HCT116 (cell line): ENCODE data around the gene ZNF536. TPM values are rescaled to one million over a fixed set of nuclear protein-coding genes. Genes with fewer than 3 reads are reported as not detected.

Experiments used
- ATAC-seq: fragments of 200-7000 bp; cut with Tn5 transposase; 2 replicates; pipeline ENCODE4 v1.9.1; 2020; ENCODE audit warnings: mild to moderate bottlenecking, moderate library complexity
- BruUV-seq: library from RNA; stranded (reverse); fragments of 400-500 nt; replicated peaks from 2 replicates; lab custom pipeline; 2021; lab: Mats Ljungman, UMichigan
- CTCF ChIA-PET: fragments of 300-600 bp; sonication (Branson Sonifier 250); formaldehyde crosslinking; loops from one replicate; lab custom pipeline; 2021; ENCODE audit warnings: antibody characterized with exemption; lab: Charles Lee
- POLR2A ChIA-PET: fragments of 300-600, 350-600 bp; sonication (Branson Sonifier 250); formaldehyde crosslinking; loops from one replicate; lab custom pipeline; 2021; ENCODE audit warnings: antibody characterized with exemption; lab: Charles Lee
- RAD21 ChIA-PET, 2 experiments: fragments of 300-600 bp; sonication (Branson Sonifier 250); formaldehyde crosslinking; loops; one replicate each; lab custom pipeline; 2023; ENCODE audit warnings: low total read pairs in 2 of 2; ENCODE audit not compliant: uncharacterized antibody in 2 of 2, unreplicated experiment in 2 of 2, low non-redundant PET in 1 of 2; lab: Charles Lee
- DNase-seq: peaks from one replicate; pipeline ENCODE4 v3.0.0-alpha.2; 2010; ENCODE audit warnings: low read depth, low spot score
- H2AFZ ChIP-seq: fragments of 200-600 bp; shearing (Covaris generic), sonication (generic); 2 replicates; pipeline ENCODE4 v1.6.1; 2017; ENCODE audit warnings: low read depth, mixed run types, mixed read lengths, antibody characterized with exemption, low read length; ENCODE audit not compliant: poor library complexity, severe bottlenecking
- H3K27ac ChIP-seq: 2 replicates; pipeline ENCODE4 v1.5.1; 2012; ENCODE audit warnings: low read depth, low read length
- H3K27me3 ChIP-seq: fragments of 200-600 bp; sonication (generic); 2 replicates; pipeline ENCODE4 v1.6.1; 2016; ENCODE audit warnings: mixed run types, low read length, mixed read lengths; ENCODE audit not compliant: insufficient read depth
- H3K36me3 ChIP-seq, 2 experiments: fragments of 200-500 bp in 1 of 2; fragments of 200-600 bp in 1 of 2; sonication (Bioruptor generic) in 1 of 2; sonication (generic) in 1 of 2; 2 replicates each; pipeline versions ENCODE4 v1.5.1 to v1.6.1; 2014 to 2016; ENCODE audit warnings: low read length in 2 of 2, inconsistent platforms in 1 of 2, mixed read lengths in 1 of 2, mixed run types in 1 of 2; ENCODE audit not compliant: insufficient read depth in 2 of 2, control insufficient read depth in 1 of 2
- H3K4me1 ChIP-seq, 2 experiments: fragments of 200-600 bp in 1 of 2; sonication (generic) in 1 of 2; 2 replicates each; pipeline versions ENCODE4 v1.5.1 to v1.6.1; 2012 to 2017; ENCODE audit warnings: low read length in 2 of 2, inconsistent platforms in 1 of 2, mild to moderate bottlenecking in 1 of 2, mixed read lengths in 1 of 2, mixed run types in 1 of 2, moderate library complexity in 1 of 2; ENCODE audit not compliant: insufficient read depth in 2 of 2, control insufficient read depth in 1 of 2
- H3K4me2 ChIP-seq: fragments of 200-600 bp; sonication (generic); 2 replicates; pipeline ENCODE4 v1.6.1; 2017; ENCODE audit warnings: mixed run types, low read length, mixed read lengths
- H3K4me3 ChIP-seq, 2 experiments: fragments of 200-600 bp in 1 of 2; sonication (generic) in 1 of 2; replicated peaks in 1 of 2; 2 replicates each; pipeline ENCODE4 v1.5.1; 2011 to 2016; ENCODE audit warnings: low read length in 2 of 2, control low read depth in 1 of 2, low read depth in 1 of 2, mild to moderate bottlenecking in 1 of 2, mixed read lengths in 1 of 2, mixed run types in 1 of 2
- H3K79me2 ChIP-seq: fragments of 200-600 bp; sonication (generic); 2 replicates; pipeline ENCODE4 v1.6.1; 2017; ENCODE audit warnings: mild to moderate bottlenecking, mixed run types, low read length, moderate library complexity, mixed read lengths; ENCODE audit not compliant: insufficient read depth
- H3K9ac ChIP-seq: fragments of 200-600 bp; sonication (generic); 2 replicates; pipeline ENCODE4 v1.6.1; 2016; ENCODE audit warnings: low read length, mixed read lengths
- H3K9me2 ChIP-seq: fragments of 200-600 bp; sonication (generic), shearing (Covaris generic); 2 replicates; pipeline ENCODE4 v1.6.1; 2017; ENCODE audit warnings: mixed run types, mild to moderate bottlenecking, moderate library complexity; ENCODE audit not compliant: insufficient read depth
- H3K9me3 ChIP-seq, 2 experiments: fragments of 200-500 bp in 1 of 2; fragments of 200-600 bp in 1 of 2; sonication (Bioruptor generic) in 1 of 2; sonication (generic) in 1 of 2; 2 replicates each; pipeline ENCODE4 v1.6.1; 2014 to 2017; ENCODE audit warnings: low read length in 2 of 2, mixed read lengths in 2 of 2, inconsistent platforms in 1 of 2, low read depth in 1 of 2, mild to moderate bottlenecking in 1 of 2, mixed run types in 1 of 2, moderate library complexity in 1 of 2; ENCODE audit not compliant: control insufficient read depth in 1 of 2, insufficient read depth in 1 of 2
- H4K20me1 ChIP-seq: fragments of 200-600 bp; sonication (generic), shearing (Covaris generic); 2 replicates; pipeline ENCODE4 v1.6.1; 2017; ENCODE audit warnings: mixed run types, mild to moderate bottlenecking, moderate library complexity; ENCODE audit not compliant: insufficient read depth
- CBX3 ChIP-seq: IDR thresholded peaks from 2 replicates; pipeline ENCODE4 v1.6.1; 2012; ENCODE audit warnings: low read depth
- CEBPB ChIP-seq: IDR thresholded peaks from 2 replicates; pipeline ENCODE4 v1.6.1; 2012; ENCODE audit warnings: low read depth
- EGR1 ChIP-seq: IDR thresholded peaks from 2 replicates; pipeline ENCODE4 v1.6.1; 2012; ENCODE audit warnings: low read depth
- ELF1 ChIP-seq: IDR thresholded peaks from 2 replicates; pipeline ENCODE4 v1.6.1; 2012; ENCODE audit warnings: low read depth, borderline replicate concordance
- FOSL1 ChIP-seq: IDR thresholded peaks from 2 replicates; pipeline ENCODE4 v1.6.1; 2012; ENCODE audit warnings: low read depth
- POLR2AphosphoS5 ChIP-seq: IDR thresholded peaks from 2 replicates; pipeline ENCODE4 v1.6.1; 2011; ENCODE audit warnings: mild to moderate bottlenecking, low read depth, low read length, moderate library complexity
- RAD21 ChIP-seq: IDR thresholded peaks from 2 replicates; pipeline ENCODE4 v1.6.1; 2012; ENCODE audit warnings: low read depth, mild to moderate bottlenecking
- SIN3A ChIP-seq: IDR thresholded peaks from 2 replicates; pipeline ENCODE4 v1.6.1; 2012; ENCODE audit warnings: low read depth
- SRF ChIP-seq: IDR thresholded peaks from 2 replicates; pipeline ENCODE4 v1.6.1; 2012; ENCODE audit warnings: low read depth
- intact Hi-C: fragments of 100-400 bp; cut with micrococcal nuclease; formaldehyde crosslinking; loops from 2 replicates; pipeline ENCODE4 v1.10.0; 2022
- total RNA-seq: library from RNA; stranded (reverse); gene quantifications from one replicate; pipeline ENCODE4 v1.2.1, GENCODE V29; 2021; ENCODE audit not compliant: unreplicated experiment
- TF ChIP-seq, protein P1 (sequence below): IDR thresholded peaks from 2 replicates; pipeline ENCODE4 v1.6.1; 2012; ENCODE audit warnings: low read depth
- TF ChIP-seq, protein P2 (sequence below): IDR thresholded peaks from 2 replicates; pipeline ENCODE4 v1.6.1; 2012
- TF ChIP-seq, protein P3 (sequence below): IDR thresholded peaks from 2 replicates; pipeline ENCODE4 v1.6.1; 2012
- TF ChIP-seq, protein P4 (sequence below): IDR thresholded peaks from 2 replicates; pipeline ENCODE4 v1.6.1; 2011; ENCODE audit warnings: mild to moderate bottlenecking, low read length, moderate library complexity; ENCODE audit not compliant: insufficient replicate concordance; ENCODE audit errors: extremely low read depth

The ZNF536 gene
- total RNA-seq, 1 experiment from 2014 or later, result not detected

DNA sequence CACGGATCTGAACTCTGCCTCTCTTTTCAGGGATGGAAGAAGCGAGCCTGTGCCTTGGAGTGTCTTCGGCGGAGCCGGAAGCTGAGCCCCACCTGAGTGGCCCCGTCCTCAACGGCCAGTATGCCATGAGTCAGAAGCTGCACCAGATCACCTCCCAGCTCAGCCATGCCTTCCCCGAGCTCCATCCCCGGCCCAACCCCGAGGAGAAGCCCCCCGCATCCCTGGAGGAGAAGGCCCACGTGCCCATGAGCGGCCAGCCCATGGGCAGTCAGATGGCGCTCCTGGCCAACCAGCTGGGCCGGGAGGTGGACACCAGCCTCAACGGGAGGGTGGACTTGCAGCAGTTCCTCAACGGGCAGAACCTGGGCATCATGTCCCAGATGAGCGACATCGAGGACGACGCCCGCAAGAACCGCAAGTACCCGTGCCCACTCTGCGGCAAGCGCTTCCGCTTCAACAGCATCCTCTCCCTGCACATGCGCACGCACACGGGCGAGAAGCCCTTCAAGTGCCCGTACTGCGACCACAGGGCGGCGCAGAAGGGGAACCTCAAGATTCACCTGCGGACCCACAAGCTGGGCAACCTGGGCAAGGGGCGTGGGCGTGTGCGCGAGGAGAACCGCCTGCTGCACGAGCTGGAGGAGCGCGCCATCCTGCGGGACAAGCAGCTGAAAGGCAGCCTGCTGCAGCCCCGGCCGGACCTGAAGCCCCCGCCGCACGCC is 71.5 kb downstream of the ZNF536 start:
- BruUV-seq, result no TSS peak
- POLR2A ChIA-PET, result no interaction called here
- Histone ChIP-seq H4K20me1 (no peaks in the 10 kb centered on the region), H3K4me1 (no peaks in the 10 kb centered on the region), H3K36me3 (no peaks in the 10 kb centered on the region), H3K9me3 (no peaks in the 10 kb centered on the region), H3K27ac (no peak overlapping the region), H3K9ac (no peak overlapping the region), H3K4me2 (no peak overlapping the region), H3K79me2 (no peaks in the 10 kb centered on the region), H3K9me2 (no peaks in the 10 kb centered on the region), H2AFZ (no peak overlapping the region), H3K27me3 (peaks cover 16% of the 10 kb centered on the region), H3K4me3 (no peak overlapping the region)
- DNase-seq (no peak), ATAC-seq (no peak)
- CTCF ChIA-PET, result no interaction called here
- intact Hi-C loops, result no loop called here
- RAD21 ChIA-PET, result no interaction called here
- no peak for TF ChIP-seq POLR2AphosphoS5
- TF ChIP-seq, protein P1, sequence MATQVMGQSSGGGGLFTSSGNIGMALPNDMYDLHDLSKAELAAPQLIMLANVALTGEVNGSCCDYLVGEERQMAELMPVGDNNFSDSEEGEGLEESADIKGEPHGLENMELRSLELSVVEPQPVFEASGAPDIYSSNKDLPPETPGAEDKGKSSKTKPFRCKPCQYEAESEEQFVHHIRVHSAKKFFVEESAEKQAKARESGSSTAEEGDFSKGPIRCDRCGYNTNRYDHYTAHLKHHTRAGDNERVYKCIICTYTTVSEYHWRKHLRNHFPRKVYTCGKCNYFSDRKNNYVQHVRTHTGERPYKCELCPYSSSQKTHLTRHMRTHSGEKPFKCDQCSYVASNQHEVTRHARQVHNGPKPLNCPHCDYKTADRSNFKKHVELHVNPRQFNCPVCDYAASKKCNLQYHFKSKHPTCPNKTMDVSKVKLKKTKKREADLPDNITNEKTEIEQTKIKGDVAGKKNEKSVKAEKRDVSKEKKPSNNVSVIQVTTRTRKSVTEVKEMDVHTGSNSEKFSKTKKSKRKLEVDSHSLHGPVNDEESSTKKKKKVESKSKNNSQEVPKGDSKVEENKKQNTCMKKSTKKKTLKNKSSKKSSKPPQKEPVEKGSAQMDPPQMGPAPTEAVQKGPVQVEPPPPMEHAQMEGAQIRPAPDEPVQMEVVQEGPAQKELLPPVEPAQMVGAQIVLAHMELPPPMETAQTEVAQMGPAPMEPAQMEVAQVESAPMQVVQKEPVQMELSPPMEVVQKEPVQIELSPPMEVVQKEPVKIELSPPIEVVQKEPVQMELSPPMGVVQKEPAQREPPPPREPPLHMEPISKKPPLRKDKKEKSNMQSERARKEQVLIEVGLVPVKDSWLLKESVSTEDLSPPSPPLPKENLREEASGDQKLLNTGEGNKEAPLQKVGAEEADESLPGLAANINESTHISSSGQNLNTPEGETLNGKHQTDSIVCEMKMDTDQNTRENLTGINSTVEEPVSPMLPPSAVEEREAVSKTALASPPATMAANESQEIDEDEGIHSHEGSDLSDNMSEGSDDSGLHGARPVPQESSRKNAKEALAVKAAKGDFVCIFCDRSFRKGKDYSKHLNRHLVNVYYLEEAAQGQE, result no peak
- TF ChIP-seq, protein P2, sequence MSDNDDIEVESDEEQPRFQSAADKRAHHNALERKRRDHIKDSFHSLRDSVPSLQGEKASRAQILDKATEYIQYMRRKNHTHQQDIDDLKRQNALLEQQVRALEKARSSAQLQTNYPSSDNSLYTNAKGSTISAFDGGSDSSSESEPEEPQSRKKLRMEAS, result no peak
- TF ChIP-seq FOSL1, result no peak
- TF ChIP-seq, protein P3, sequence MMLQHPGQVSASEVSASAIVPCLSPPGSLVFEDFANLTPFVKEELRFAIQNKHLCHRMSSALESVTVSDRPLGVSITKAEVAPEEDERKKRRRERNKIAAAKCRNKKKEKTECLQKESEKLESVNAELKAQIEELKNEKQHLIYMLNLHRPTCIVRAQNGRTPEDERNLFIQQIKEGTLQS, result no peak
- no peak for TF ChIP-seq SIN3A
- no peak for TF ChIP-seq ELF1
- TF ChIP-seq, protein P4, sequence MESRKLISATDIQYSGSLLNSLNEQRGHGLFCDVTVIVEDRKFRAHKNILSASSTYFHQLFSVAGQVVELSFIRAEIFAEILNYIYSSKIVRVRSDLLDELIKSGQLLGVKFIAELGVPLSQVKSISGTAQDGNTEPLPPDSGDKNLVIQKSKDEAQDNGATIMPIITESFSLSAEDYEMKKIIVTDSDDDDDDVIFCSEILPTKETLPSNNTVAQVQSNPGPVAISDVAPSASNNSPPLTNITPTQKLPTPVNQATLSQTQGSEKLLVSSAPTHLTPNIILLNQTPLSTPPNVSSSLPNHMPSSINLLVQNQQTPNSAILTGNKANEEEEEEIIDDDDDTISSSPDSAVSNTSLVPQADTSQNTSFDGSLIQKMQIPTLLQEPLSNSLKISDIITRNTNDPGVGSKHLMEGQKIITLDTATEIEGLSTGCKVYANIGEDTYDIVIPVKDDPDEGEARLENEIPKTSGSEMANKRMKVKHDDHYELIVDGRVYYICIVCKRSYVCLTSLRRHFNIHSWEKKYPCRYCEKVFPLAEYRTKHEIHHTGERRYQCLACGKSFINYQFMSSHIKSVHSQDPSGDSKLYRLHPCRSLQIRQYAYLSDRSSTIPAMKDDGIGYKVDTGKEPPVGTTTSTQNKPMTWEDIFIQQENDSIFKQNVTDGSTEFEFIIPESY, result no peak
- TF ChIP-seq RAD21, result no peak
- no peak for TF ChIP-seq SRF
- TF ChIP-seq EGR1, result no peak
- TF ChIP-seq CEBPB, result no peak
- no peak for TF ChIP-seq CBX3
